ENCODE data around the gene TRAIP.
"Not testable (repeated sequence)": the region's sequence is repeated elsewhere in the genome, so short reads cannot be mapped to it uniquely, and the experiment has no call there.

The TRAIP gene

DNA sequence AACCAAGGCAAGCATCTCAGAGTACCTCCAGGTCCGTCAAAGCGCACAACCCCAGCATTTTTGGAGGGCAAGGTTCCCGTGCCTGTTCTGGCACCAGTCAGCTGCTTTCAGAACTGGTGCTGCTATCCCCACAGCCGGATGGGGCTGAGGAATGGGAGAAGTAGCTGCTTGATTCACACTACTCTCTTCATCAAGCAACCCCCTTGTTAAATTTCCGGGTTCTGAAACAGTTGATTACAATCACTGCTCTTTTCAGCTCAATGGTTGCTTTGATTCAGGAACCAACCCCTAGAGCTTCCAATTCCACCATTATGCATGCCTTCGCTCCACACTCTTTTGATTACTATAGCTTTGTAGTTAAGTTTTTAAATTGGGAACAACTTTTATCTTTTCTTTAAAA lies 30.3 kb downstream of the TRAIP start:
- Histone ChIP-seq H3K4me2 (ENCODE audit: insufficient read depth, low read length, poor library complexity, severe bottlenecking) (no peak overlapping the region), H3K23ac (ENCODE audit: low read depth, low read length, poor library complexity) (no peak overlapping the region), H3K4me1 (ENCODE audit: control insufficient read depth in 2 of 2, insufficient read depth in 1 of 2, low read depth in 1 of 2, low read length in 2 of 2) (no peaks in the 10 kb centered on the region), H3K4ac (ENCODE audit: low read length) (no peak overlapping the region), H3K9me3 (replicated peaks in 1 of 2; ENCODE audit: control insufficient read depth in 2 of 2, insufficient read depth in 1 of 2, low read depth in 1 of 2, low read length in 2 of 2) (no peaks in the 10 kb centered on the region), H3K27me3 (ENCODE audit: control insufficient read depth in 3 of 3, insufficient read depth in 3 of 3, low read depth in 1 of 3, low read length in 3 of 3) (no peaks in the 10 kb centered on the region), H3K27ac (replicated peaks; ENCODE audit: low read length) (no peak overlapping the region), H3K14ac (ENCODE audit: low read length) (no peak overlapping the region), H3K36me3 (replicated peaks in 1 of 2; ENCODE audit: control insufficient read depth in 2 of 2, insufficient read depth in 2 of 2, low read length in 2 of 2) (peaks cover 27 to 35% of the 10 kb centered on the region in 2 donors), H2AFZ (ENCODE audit: low read length) (no peak overlapping the region), H4K91ac (ENCODE audit: low read depth, low read length, poor library complexity) (no peak overlapping the region), H4K8ac (ENCODE audit: low read depth, low read length) (no peak overlapping the region), H3K79me1 (ENCODE audit: low read depth, low read length) (no peaks in the 10 kb centered on the region), H3K9ac (ENCODE audit: low read depth, low read length, poor library complexity) (no peak overlapping the region), H2BK120ac (ENCODE audit: low read depth, low read length) (no peak overlapping the region), H2BK12ac (ENCODE audit: low read length) (no peak overlapping the region), H2BK5ac (ENCODE audit: low read length) (no peak overlapping the region), H2BK15ac (ENCODE audit: low read length) (no peak overlapping the region), H3K4me3 (ENCODE audit: low read length in 2 of 2) (no peak overlapping the region), H3K18ac (ENCODE audit: low read length) (no peak overlapping the region), H2AK5ac (ENCODE audit: low read depth, low read length) (no peak overlapping the region)
- no CpG with 5 or more reads among the region's 6 CpGs for WGBS, 2 donors (ENCODE audit: extremely low coverage in 2 of 2, insufficient read length in 2 of 2, insufficient replicate concordance in 1 of 2)
- DNase-seq (ENCODE audit: low spot score), result no peak

- not testable (repeated sequence) for H3K9me3 ChIP-seq (replicated peaks in 1 of 2; ENCODE audit: control insufficient read depth in 2 of 2, insufficient read depth in 1 of 2, low read depth in 1 of 2, low read length in 2 of 2); H3K79me1 ChIP-seq (ENCODE audit: low read depth, low read length); H3K14ac ChIP-seq (ENCODE audit: low read length); H3K4ac ChIP-seq (ENCODE audit: low read length); H4K91ac ChIP-seq (ENCODE audit: low read depth, low read length, poor library complexity); H3K27ac ChIP-seq (replicated peaks; ENCODE audit: low read length); H3K9ac ChIP-seq (ENCODE audit: low read depth, low read length, poor library complexity); H2BK5ac ChIP-seq (ENCODE audit: low read length); H3K4me1 ChIP-seq (ENCODE audit: control insufficient read depth in 2 of 2, insufficient read depth in 1 of 2, low read depth in 1 of 2, low read length in 2 of 2); H3K4me2 ChIP-seq (ENCODE audit: insufficient read depth, low read length, poor library complexity, severe bottlenecking); H2BK15ac ChIP-seq (ENCODE audit: low read length); DNase-seq (ENCODE audit: low spot score); H3K4me3 ChIP-seq (ENCODE audit: low read length in 2 of 2); H3K18ac ChIP-seq (ENCODE audit: low read length); H3K27me3 ChIP-seq (ENCODE audit: control insufficient read depth in 3 of 3, insufficient read depth in 3 of 3, low read depth in 1 of 3, low read length in 3 of 3); H2AK5ac ChIP-seq (ENCODE audit: low read depth, low read length); H2BK12ac ChIP-seq (ENCODE audit: low read length); H3K23ac ChIP-seq (ENCODE audit: low read depth, low read length, poor library complexity); H3K36me3 ChIP-seq (replicated peaks in 1 of 2; ENCODE audit: control insufficient read depth in 2 of 2, insufficient read depth in 2 of 2, low read length in 2 of 2); H4K8ac ChIP-seq (ENCODE audit: low read depth, low read length); H2BK120ac ChIP-seq (ENCODE audit: low read depth, low read length); H2AFZ ChIP-seq (ENCODE audit: low read length)
- no CpG with 5 or more reads among the region's 3 CpGs for WGBS, 2 donors (ENCODE audit: extremely low coverage in 2 of 2, insufficient read length in 2 of 2, insufficient replicate concordance in 1 of 2)
These were observed 33.2 kb downstream of the TRAIP start for GRCh38 chr3:49823131-49823530.

GRCh38 chr3:49813497-49814174 lies 42.7 kb downstream of the TRAIP start, which contains the start of gene UBA7:
TSS of gene UBA7 (minus strand) at chr3:49813953. CDS start at chr3:49813787, 166 bp downstream.
- H3K27ac ChIP-seq (replicated peaks; ENCODE audit: low read length), result no peak within 1 kb of the TSS

DNA sequence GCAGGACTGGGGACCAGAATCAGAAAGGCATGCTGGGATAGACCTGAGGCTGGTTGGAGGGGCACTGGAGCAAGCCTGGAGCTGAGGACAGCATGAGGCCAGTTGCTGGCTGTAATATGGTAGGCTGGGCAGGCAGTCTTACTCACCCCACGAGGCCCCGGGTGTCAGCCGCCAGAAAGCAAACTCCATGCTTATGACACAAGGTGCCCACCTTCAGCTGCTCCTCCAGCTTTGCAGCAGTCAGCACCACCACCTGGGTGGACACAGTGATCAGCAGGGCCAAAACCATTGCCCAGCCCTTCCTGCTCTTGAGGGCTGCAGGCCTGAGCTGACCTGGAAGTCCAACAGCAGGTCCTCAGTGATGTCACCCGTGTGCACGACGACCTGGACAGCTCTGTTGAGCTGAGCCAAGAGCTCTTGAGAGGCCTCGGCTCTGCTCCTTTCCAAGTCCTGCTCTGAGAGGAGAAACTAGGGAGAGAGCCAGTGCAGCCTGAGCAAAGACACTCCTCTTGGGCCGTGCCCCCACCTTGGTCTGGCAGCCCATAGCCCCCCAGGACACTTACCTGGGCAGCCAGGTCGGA lies 43.4 kb downstream of the TRAIP start:
- peaks cover 0 to under 1% of the 10 kb centered on the region in 2 donors for H3K4me1 ChIP-seq (ENCODE audit: control insufficient read depth in 2 of 2, insufficient read depth in 1 of 2, low read depth in 1 of 2, low read length in 2 of 2)
- H2BK120ac ChIP-seq (ENCODE audit: low read depth, low read length), result no peak overlapping the region
- WGBS, 2 donors (ENCODE audit: extremely low coverage in 2 of 2, insufficient read length in 2 of 2, insufficient replicate concordance in 1 of 2), result no CpG with 5 or more reads among the region's 9 CpGs
- DNase-seq (ENCODE audit: low spot score), result no peak
- H2BK5ac ChIP-seq (ENCODE audit: low read length), result no peak overlapping the region
- H3K79me1 ChIP-seq (ENCODE audit: low read depth, low read length), result no peaks in the 10 kb centered on the region
- no peak overlapping the region for H4K91ac ChIP-seq (ENCODE audit: low read depth, low read length, poor library complexity)
- peak overlapping the region; percentile 90 for H2AFZ ChIP-seq (ENCODE audit: low read length)
- no peak overlapping the region for H3K4ac ChIP-seq (ENCODE audit: low read length)
- H2BK15ac ChIP-seq (ENCODE audit: low read length), result peak overlapping the region; percentile 9
- no peak overlapping the region for H3K4me2 ChIP-seq (ENCODE audit: insufficient read depth, low read length, poor library complexity, severe bottlenecking)
- no peak overlapping the region for H3K4me3 ChIP-seq (ENCODE audit: low read length in 2 of 2)
- H3K9me3 ChIP-seq (replicated peaks in 1 of 2; ENCODE audit: control insufficient read depth in 2 of 2, insufficient read depth in 1 of 2, low read depth in 1 of 2, low read length in 2 of 2), result no peaks in the 10 kb centered on the region
- H2AK5ac ChIP-seq (ENCODE audit: low read depth, low read length), result no peak overlapping the region
- peak overlapping the region; percentile 63 for H3K9ac ChIP-seq (ENCODE audit: low read depth, low read length, poor library complexity)
- no peak overlapping the region for H4K8ac ChIP-seq (ENCODE audit: low read depth, low read length)
- H3K23ac ChIP-seq (ENCODE audit: low read depth, low read length, poor library complexity), result peak overlapping the region; percentile 91
- no peak overlapping the region for H3K27ac ChIP-seq (replicated peaks; ENCODE audit: low read length)
- peak overlapping the region; percentile 21 for H3K14ac ChIP-seq (ENCODE audit: low read length)
- no peak overlapping the region for H2BK12ac ChIP-seq (ENCODE audit: low read length)
- H3K36me3 ChIP-seq (replicated peaks in 1 of 2; ENCODE audit: control insufficient read depth in 2 of 2, insufficient read depth in 2 of 2, low read length in 2 of 2), result peaks cover 0 to 2% of the 10 kb centered on the region in 2 donors
- H3K27me3 ChIP-seq (ENCODE audit: control insufficient read depth in 3 of 3, insufficient read depth in 3 of 3, low read depth in 1 of 3, low read length in 3 of 3), result no peaks in the 10 kb centered on the region
- H3K18ac ChIP-seq (ENCODE audit: low read length), result no peak overlapping the region

More at GRCh38 chr3:49813497-49814174, 42.7 kb downstream of the TRAIP start, which contains the start of gene UBA7:
- no CpG with 5 or more reads among the region's 9 CpGs for WGBS, 2 donors (ENCODE audit: extremely low coverage in 2 of 2, insufficient read length in 2 of 2, insufficient replicate concordance in 1 of 2)
- Histone ChIP-seq H3K27me3 (ENCODE audit: control insufficient read depth in 3 of 3, insufficient read depth in 3 of 3, low read depth in 1 of 3, low read length in 3 of 3) (no peaks in the 10 kb centered on the region), H3K4me2 (ENCODE audit: insufficient read depth, low read length, poor library complexity, severe bottlenecking) (no peak within 1 kb of the TSS), H3K4ac (ENCODE audit: low read length) (no peak within 1 kb of the TSS), H2AK5ac (ENCODE audit: low read depth, low read length) (no peak within 1 kb of the TSS), H3K23ac (ENCODE audit: low read depth, low read length, poor library complexity) (peak within 1 kb of the TSS; percentile 91), H3K14ac (ENCODE audit: low read length) (peak within 1 kb of the TSS; percentile 21), H3K4me1 (ENCODE audit: control insufficient read depth in 2 of 2, insufficient read depth in 1 of 2, low read depth in 1 of 2, low read length in 2 of 2) (no peaks in the 10 kb centered on the region), H2BK15ac (ENCODE audit: low read length) (peak within 1 kb of the TSS; percentile 9), H2BK5ac (ENCODE audit: low read length) (no peak within 1 kb of the TSS), H4K91ac (ENCODE audit: low read depth, low read length, poor library complexity) (no peak within 1 kb of the TSS), H3K36me3 (replicated peaks in 1 of 2; ENCODE audit: control insufficient read depth in 2 of 2, insufficient read depth in 2 of 2, low read length in 2 of 2) (peaks cover 0 to 2% of the 10 kb centered on the region in 2 donors), H3K9me3 (replicated peaks in 1 of 2; ENCODE audit: control insufficient read depth in 2 of 2, insufficient read depth in 1 of 2, low read depth in 1 of 2, low read length in 2 of 2) (no peaks in the 10 kb centered on the region), H3K9ac (ENCODE audit: low read depth, low read length, poor library complexity) (peak within 1 kb of the TSS; percentile 63), H4K8ac (ENCODE audit: low read depth, low read length) (no peak within 1 kb of the TSS), H2AFZ (ENCODE audit: low read length) (peak within 1 kb of the TSS; percentile 90), H2BK12ac (ENCODE audit: low read length) (no peak within 1 kb of the TSS), H3K4me3 (ENCODE audit: low read length in 2 of 2) (no peak within 1 kb of the TSS), H2BK120ac (ENCODE audit: low read depth, low read length) (no peak within 1 kb of the TSS), H3K79me1 (ENCODE audit: low read depth, low read length) (no peaks in the 10 kb centered on the region), H3K18ac (ENCODE audit: low read length) (peak within 1 kb of the TSS; percentile 27)
- DNase-seq (ENCODE audit: low spot score), result no peak

Data from neuronal stem cell (in vitro differentiated cells).